ENCODE results near the gene ZC3H12D. TPM values are rescaled to one million over a fixed set of nuclear protein-coding genes. Genes with fewer than 3 reads are reported as not detected.

Gene ZC3H12D
- total RNA-seq, 1 donor from 2014 or later = 0.47 TPM

DNA sequence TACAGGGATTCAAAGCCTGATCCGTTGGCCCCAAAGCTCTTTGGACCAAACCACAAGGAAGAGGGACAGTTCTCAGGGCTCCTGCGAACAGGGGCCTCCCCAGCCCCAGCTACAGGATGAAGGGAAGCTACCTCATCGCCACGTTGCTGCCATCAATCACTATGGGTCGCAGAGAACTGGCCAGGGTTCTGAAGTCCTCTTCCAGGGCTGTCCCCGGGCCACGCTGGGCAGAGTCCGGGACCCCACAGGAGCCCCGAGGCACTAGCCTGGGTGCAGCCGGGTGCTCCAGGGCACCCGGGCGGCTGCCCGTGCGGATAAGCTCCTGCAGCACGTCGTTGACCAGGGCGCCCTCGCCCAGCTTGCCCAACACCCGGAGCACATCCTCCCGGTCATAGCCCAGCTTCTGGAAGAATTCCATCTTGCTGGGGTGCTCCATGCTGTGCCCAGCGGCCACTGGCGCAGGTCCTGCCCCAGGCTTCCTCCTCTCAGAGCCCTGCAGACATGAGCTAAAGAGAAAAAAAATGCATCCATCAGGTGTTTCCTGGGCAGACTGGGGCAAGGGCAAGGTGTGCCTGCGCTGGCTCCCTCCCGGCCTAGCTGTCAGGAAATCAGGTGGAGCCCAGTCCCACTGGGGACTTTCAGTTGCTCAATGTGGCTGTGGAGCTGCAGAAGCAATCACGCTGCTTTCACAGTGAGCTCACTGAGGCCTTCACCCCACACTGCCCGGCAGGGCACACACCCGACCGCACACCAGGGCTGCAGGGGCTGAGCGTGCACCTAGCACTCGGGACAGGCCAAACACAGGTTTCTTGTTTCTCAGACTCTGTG is 10.5 kb downstream of the ZC3H12D start:
- Mint-ChIP-seq H3K4me1 (peaks cover 4% of the 10 kb centered on the region), H3K36me3 (no peaks in the 10 kb centered on the region), H3K9me3 (no peaks in the 10 kb centered on the region), H3K4me3 (no peak overlapping the region), H3K27ac (no peak overlapping the region), H3K27me3 (ENCODE audit: low read depth) (no peaks in the 10 kb centered on the region)
- no peak for DNase-seq (ENCODE audit: low spot score in 2 of 2, unreplicated experiment in 2 of 2)
- TF ChIP-seq, protein P1, sequence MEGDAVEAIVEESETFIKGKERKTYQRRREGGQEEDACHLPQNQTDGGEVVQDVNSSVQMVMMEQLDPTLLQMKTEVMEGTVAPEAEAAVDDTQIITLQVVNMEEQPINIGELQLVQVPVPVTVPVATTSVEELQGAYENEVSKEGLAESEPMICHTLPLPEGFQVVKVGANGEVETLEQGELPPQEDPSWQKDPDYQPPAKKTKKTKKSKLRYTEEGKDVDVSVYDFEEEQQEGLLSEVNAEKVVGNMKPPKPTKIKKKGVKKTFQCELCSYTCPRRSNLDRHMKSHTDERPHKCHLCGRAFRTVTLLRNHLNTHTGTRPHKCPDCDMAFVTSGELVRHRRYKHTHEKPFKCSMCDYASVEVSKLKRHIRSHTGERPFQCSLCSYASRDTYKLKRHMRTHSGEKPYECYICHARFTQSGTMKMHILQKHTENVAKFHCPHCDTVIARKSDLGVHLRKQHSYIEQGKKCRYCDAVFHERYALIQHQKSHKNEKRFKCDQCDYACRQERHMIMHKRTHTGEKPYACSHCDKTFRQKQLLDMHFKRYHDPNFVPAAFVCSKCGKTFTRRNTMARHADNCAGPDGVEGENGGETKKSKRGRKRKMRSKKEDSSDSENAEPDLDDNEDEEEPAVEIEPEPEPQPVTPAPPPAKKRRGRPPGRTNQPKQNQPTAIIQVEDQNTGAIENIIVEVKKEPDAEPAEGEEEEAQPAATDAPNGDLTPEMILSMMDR (IDR thresholded peaks at IDR 0.05; ENCODE audit: unreplicated experiment) = no peak

DNA sequence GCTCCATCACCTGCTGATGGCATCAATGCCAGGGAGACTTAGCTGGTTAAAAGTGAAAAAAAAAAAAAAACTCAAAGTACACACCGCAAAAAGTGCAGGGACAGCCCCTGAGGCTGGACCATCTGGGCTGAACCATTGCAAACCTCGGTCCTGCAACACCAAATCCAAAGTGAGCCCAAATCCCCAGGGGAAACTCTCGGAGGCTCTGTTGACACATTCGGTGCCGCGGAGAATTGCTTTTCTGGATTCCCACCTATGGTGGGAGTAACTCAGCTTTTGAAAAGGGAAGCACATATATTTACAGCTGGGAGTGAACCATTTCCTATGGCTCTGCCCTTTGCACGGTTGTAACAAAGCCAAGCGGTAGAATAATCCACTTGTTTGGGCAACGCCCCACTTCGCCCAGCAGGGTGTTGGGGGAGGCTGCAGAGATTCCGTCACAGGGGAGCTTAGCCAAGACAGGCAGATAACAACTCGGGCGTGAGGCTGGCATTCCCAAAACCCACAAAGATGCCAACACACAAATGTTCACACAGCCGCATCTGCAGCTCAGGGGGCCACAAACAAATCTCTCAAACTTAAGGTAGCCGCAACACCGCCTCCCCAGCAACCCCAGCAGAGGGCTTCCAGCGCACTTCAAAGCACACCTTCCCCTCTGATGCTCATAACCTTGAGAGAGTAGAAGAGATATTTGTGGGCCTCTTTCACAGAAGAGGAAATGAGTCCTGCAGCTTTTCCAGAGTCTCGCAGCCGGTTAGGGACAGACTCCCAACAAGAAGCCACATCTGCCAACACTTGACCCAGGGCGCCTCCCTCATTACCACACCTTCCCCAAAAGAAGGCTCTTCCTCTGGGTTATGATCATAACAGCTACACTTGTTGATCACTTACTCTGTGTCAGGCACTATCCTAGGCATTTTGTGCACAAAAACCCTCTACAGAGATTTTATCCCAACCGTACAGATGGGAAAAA is 11.4 kb downstream of the ZC3H12D start:
- H3K4me3 Mint-ChIP-seq = no peak overlapping the region
- DNase-seq (ENCODE audit: low spot score in 2 of 2, unreplicated experiment in 2 of 2) = no peak
- no peaks in the 10 kb centered on the region for H3K36me3 Mint-ChIP-seq
- no peaks in the 10 kb centered on the region for H3K9me3 Mint-ChIP-seq
- no peak overlapping the region for H3K27ac Mint-ChIP-seq
- TF ChIP-seq, protein P1 (IDR thresholded peaks at IDR 0.05; ENCODE audit: unreplicated experiment) = no peak
- no peaks in the 10 kb centered on the region for H3K27me3 Mint-ChIP-seq (ENCODE audit: low read depth)
- no peaks in the 10 kb centered on the region for H3K4me1 Mint-ChIP-seq

GRCh38 chr6:149472241-149472640 is 12.6 kb downstream of the ZC3H12D start:
- Mint-ChIP-seq H3K9me3 (no peaks in the 10 kb centered on the region), H3K4me1 (no peaks in the 10 kb centered on the region), H3K27me3 (ENCODE audit: low read depth) (peaks cover 1% of the 10 kb centered on the region), H3K27ac (no peak overlapping the region), H3K4me3 (no peak overlapping the region), H3K36me3 (no peaks in the 10 kb centered on the region)
- TF ChIP-seq, protein P1 (IDR thresholded peaks at IDR 0.05; ENCODE audit: unreplicated experiment) = no peak
- no peak for DNase-seq (ENCODE audit: low spot score in 2 of 2, unreplicated experiment in 2 of 2)

DNA sequence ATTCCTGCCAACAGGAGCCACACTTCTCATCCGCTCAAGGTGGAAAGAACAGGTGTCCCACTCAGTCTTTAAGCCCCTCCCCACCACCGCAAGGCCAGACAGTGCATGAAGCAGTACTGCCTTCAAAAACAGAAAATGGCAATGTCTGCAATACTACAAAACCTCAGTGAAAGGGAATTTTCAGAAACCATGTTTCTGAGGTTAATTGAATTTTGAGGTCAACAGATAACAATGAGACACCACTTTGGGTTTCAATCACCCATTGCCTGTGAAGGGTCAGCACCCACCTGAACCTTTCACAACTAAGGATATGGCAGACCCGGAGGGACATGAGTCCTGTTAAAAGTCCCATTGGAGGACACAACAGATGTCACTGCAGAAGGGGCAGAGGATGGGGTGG is 13.0 kb downstream of the ZC3H12D start:
- no peak overlapping the region for H3K4me3 Mint-ChIP-seq
- no peak for DNase-seq (ENCODE audit: low spot score in 2 of 2, unreplicated experiment in 2 of 2)
- H3K27ac Mint-ChIP-seq = no peak overlapping the region
- H3K27me3 Mint-ChIP-seq (ENCODE audit: low read depth) = peaks cover 1% of the 10 kb centered on the region
- no peaks in the 10 kb centered on the region for H3K36me3 Mint-ChIP-seq
- no peaks in the 10 kb centered on the region for H3K9me3 Mint-ChIP-seq
- H3K4me1 Mint-ChIP-seq = no peaks in the 10 kb centered on the region
- TF ChIP-seq, protein P1 (IDR thresholded peaks at IDR 0.05; ENCODE audit: unreplicated experiment) = no peak

DNA sequence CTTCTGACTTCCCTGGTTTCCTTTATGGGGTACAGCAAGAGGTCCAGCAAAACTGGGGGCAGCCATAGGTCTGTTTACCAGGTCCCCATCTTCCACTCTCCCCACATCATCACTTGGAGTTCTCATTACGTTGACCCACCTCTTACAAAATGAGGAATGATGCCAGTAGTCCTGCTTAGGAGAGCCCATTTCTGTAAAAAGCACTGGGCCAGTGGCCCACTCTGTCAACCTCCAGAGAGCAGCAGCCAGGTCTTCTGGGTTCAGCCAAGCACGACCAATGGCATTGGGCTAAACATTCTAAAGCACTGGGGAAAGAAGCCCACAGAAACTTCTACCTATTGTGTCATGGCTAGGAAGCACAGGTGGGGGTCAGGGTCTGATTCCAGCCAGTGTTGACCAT is 13.9 kb downstream of the ZC3H12D start:
- no peak for DNase-seq (ENCODE audit: low spot score in 2 of 2, unreplicated experiment in 2 of 2)
- TF ChIP-seq, protein P1 (IDR thresholded peaks at IDR 0.05; ENCODE audit: unreplicated experiment) = no peak
- Mint-ChIP-seq H3K27ac (no peak overlapping the region), H3K9me3 (no peaks in the 10 kb centered on the region), H3K27me3 (ENCODE audit: low read depth) (peaks cover 1% of the 10 kb centered on the region), H3K4me1 (no peaks in the 10 kb centered on the region), H3K4me3 (no peak overlapping the region), H3K36me3 (no peaks in the 10 kb centered on the region)
